GM19467 (cell line): ENCODE results near the gene NDUFAF7.
A peak's percentile ranks its signal among the peaks of the same experiment; 100 is the strongest.
"Not testable (repeated sequence)": the region's sequence is repeated elsewhere in the genome, so short reads cannot be mapped to it uniquely, and the experiment has no call there.

ENCODE experiments used
- ATAC-seq: cut with Tn5 transposase; IDR thresholded peaks from one replicate; pipeline ENCODE4 v1.9.1; 2021; ENCODE audit warnings: mild to moderate bottlenecking, moderate library complexity; ENCODE audit not compliant: unreplicated experiment

NDUFAF7 gene

DNA sequence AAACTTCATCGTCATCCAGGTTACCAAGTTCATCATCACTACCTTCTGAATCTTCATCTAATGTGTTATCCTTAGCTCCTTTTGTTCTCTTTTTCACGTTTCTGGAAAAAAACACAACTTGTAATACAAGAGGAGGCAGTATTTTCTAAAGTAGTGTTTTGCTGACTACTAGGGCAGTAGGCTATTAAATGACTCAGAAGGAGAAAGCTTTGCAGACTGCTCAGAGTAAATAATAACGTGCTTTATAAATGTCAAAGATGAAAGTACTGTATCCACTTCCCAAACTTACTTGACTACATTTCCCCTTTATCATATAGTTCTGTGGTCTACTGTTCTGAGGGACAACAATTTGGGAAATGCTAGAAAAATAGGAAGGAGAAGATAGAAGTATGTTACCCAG is 19.5 kb upstream of the NDUFAF7 start:
- no peak for ATAC-seq

DNA sequence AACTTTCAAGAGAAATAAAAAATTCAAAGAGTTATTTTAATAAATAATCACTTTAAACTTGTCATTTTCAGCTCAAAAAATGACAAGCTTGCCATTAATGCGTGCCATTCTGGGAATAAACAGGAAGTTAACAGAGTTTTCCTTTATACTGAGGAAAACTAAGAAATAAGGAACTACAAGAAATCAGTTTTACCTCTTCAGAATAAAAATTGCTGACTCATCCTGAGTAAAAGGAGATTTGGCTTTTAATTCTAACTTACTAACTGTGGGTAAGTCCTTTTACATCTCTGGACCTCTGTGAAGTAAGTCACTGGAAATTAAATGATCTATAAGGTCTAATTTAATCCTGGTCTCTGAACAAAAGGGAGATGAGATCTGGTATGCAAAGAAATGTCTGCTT is 16.2 kb upstream of the NDUFAF7 start:
- no peak for ATAC-seq

DNA sequence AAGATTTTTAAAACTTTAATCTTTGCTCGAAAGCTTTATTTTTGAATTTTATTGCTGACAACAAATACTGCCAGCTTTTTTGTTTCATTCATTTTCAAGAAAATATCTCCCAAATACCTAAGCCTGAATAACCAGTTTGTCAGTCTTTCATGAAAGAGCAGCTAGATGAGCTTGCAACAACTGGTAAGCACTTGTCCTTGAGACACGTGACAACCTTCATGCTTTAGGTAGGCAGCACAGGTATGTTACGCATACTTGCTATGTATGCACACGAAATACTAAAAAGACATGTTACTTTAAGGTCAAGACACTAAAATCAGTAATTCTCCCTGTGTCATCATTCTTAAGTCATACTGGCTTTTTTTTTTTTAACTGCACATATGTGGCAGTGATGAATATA is 12.4 kb upstream of the NDUFAF7 start:
- ATAC-seq, result no peak

DNA sequence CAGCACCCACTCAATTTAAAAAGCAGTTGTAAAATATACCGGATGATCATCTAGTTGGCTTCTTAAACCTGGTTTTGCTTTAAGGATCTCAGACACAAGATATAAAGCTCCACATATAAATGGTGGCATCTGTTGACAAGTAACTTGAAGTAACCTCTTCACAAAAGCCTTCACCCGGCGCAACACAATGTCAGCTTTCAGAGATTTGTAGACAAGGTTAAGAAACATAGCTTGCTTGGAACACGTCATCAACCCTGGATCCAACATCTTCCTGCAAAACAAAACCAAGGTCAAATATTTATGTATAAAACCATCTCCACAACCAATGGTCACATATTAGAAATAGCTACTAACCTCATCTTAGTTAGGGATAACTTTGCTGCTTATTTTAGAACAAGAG is 8.3 kb upstream of the NDUFAF7 start:
- ATAC-seq, result no peak

DNA sequence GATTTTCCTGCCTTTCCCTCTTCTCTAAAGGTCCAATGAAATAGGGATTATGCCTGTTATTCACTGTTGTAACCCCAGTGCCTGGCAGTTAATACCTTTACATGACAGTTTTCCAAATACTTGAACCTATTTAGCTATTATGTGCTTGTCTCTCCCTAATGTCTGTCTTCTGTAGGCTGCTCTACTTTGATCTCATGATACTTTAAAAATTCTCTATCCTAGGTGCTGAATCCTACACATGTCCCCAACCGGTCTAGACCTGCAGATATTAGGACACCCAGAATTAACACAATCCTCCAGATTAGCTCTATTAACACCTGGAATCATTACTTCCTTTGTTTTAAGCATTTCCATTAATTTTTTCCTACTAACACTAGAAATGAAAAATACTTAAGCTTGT is 7.4 kb upstream of the NDUFAF7 start:
- no peak for ATAC-seq

- not testable (repeated sequence) for ATAC-seq
Observed at GRCh38 chr2:37225129-37225528, 6.3 kb upstream of the NDUFAF7 start.

DNA sequence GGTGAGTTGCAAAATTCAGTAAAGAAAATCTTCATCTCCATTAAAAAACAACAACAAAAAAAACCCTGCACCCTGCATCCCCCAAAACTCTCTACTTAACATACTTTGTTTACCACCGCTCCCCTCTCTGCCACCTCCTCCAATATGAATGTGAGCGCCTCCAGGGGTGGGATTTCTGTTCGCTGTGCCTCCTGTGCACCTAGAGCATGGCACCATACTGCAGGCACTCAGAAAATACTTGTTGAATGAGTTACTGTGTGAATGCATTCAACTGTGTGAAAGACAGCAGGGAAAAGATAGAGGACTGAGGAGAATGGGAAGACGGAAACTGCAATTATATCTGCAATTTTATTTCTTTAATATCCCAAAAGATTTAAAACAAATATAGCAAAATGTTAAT is 4.6 kb upstream of the NDUFAF7 start:
- ATAC-seq, result no peak

DNA sequence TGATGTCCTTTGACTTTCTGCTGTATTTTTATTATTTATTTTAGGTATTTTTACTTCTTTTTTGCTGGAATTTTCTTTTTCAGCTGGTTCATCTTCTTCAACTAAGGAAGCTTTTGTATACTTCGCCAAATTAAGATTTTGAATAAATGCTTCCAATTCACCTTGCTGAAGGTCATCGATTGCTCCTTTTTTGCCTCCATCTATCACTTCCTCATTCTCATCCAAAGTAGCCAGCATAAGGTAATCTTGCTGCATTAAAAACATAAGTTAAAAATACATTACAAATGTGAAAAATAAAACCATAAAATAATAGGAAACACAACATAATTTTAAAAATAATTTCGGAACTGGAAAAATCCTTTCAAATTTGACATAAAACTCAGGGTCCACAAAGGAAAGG is 2.7 kb upstream of the NDUFAF7 start:
- no peak for ATAC-seq

DNA sequence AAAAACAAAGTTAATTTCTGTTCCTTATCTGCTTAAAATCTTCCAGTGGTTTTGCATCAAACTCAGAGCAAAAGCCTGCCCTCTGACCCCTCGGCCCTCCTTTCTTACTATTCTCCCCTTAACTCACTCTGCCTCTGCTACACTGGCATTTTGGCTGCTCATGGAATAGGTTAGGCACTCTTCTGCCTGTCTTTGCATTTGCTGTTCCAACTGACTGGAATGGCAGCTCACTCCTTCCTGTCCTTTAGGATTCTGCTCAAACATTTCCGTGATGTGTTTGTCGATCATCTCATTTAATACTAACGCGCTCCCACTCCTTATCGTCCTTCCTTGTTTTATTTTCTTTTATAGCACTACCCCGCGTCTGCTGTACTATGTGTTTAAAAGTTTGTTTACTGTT is 877 bp upstream of the NDUFAF7 start:
- ATAC-seq, result no peak

GRCh38 chr2:37232131-37232933 is 874 bp downstream of the NDUFAF7 start:
- ATAC-seq, result no peak

DNA sequence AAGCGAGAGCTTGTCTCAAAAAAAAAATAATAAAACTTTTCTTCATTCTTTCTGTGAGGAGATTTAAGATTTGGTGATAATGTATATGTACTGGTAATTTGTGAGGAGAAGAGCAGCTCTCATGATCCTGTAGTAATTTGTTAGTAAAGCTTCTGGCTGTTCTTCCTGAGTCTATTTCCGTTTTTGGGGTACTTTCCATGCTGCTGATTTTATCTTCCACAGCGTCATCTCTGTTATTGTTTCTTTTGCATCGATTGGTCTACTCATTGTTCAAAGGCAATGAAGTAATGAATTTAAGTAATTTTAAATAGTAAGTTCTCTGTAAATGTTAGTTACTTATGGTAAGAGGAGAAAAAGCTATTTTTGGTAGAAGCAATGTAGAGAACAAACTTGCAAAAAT is 12.0 kb downstream of the NDUFAF7 start:
- ATAC-seq, result no peak

DNA sequence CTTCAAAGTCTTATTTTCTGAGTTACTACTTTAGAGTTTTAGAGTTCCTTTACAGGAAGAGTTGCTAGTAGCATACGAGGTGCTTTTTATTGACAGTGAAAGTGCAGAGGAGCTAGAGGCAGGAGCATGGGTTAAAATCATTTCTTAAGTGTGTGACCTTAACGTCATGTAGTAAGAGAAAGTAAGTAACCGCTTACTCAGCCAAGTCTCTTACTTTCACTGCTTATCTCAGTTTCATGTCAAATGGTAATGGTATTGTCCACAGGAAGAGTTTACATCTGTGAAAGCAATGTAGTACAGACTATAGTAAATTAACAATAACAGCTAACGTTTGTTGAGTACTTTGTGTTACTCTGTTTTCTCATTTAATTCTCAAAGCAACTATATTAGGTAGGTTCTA is 12.6 kb downstream of the NDUFAF7 start:
- ATAC-seq, result peak; percentile 81

GRCh38 chr2:37244755-37245154 is 13.3 kb downstream of the NDUFAF7 start:
- ATAC-seq, result no peak

DNA sequence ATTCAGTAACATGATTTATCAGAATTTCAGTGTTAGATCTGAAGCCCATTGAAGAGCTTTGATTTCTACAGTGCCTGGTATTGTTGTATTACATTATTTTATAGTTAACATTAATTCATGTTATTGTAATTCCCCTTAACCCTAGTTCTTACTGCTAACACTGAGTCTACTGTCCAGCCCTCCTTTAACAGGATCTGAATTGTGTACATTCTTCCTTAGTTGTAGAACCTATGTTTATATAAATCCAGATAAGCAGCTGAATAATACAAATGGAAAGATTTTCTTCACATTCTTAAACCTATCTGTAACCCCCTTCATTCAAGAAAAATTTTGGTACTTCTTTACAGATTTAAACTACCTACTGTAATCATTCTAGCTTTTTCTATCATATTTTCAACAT is 14.7 kb downstream of the NDUFAF7 start:
- ATAC-seq, result no peak

DNA sequence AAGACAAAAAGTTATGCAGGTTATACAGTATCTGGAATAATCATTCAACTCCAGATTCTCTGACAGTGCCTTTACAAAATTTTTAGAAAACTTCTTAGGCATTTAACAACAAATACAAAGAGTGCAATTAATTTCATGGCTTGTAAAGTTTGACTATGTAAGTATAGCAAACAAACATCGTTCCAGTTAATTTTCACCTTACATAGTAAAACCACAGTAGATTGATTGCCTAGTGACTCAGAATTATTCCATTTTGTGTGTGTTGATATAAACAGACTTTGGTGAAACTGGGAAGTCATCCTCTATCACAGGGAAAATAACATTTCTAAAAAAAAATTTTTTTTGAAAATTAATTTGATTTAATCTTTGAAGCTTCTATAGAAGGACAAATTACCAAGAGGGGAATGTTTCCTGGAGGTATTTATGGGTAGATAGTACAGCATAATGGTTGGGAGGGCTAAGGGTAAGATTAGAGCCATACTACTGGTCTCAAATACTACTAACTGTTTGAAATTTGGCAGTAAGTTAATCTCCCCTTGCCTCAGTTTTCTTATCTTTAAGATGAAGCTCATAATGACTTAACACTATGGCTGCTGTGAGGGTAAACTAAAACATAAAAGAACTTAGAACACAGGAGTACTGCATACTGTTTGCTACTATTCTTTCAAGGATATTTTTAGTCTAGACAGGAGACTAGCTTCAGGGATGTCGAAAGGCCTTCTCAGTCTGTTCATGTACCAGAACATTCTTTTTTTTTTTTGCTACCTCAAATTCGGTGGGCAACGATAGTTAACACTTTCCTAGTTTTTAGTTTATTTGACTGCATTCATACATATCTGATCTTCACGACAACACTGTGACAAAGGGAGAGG is 19.6 kb downstream of the NDUFAF7 start:
- ATAC-seq, result no peak

- no peak for ATAC-seq
Observed at GRCh38 chr2:37262522-37262921, 31.1 kb downstream of the NDUFAF7 start.

GRCh38 chr2:37263839-37264238 is 32.4 kb downstream of the NDUFAF7 start:
- ATAC-seq, result no peak

GRCh38 chr2:37267685-37268084 is 36.2 kb downstream of the NDUFAF7 start:
- no peak for ATAC-seq

DNA sequence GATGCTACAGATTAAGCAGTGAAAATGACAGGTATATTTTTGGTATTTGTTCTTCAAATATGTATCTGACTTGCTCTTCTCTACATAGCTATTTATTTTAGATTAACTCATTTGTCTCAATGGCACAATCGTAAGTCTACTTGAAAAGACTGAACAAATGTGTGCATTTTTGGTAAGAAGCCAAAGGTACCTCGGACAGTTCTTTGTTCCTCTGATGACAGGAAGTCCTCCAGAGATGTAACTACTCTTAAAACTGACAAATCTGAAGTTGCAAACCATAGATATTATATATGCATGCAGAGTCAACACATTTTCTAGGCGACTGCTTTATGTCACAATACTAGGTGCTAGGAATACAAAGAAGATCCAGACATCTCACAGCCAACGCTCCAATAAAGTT is 36.7 kb downstream of the NDUFAF7 start:
- no peak for ATAC-seq

DNA sequence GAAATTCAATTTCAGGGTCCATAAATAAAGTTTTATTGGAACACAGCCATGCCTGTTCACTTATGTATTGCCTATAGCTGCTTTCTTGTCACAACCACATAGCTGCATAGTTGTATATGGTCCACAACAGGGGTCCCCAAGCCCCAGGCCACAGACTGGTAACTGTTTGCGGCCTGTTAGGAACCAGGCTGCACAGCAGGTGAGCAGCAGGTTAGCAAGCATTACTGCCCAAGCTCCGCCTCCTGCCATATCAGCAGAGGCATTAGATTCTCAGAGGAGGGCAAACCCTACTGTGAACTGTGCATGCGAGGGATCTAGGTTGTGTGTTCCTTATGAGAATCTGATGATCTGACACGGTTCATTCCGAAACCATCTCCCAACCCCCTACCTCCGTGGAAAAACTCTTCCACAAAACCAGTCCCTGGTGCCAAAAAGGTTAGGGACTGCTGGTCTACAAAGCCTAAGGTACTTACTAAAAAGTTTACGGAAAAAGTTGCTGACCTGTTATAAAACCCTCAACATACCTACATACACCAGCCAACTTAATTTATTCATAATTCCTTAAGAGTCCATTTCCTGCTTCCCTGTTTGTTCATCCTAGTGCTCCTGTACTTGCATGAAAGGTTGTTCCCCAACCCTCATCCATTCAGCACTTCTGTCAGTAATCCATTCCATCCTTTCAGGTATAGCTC is 40.1 kb downstream of the NDUFAF7 start:
- ATAC-seq, result no peak

DNA sequence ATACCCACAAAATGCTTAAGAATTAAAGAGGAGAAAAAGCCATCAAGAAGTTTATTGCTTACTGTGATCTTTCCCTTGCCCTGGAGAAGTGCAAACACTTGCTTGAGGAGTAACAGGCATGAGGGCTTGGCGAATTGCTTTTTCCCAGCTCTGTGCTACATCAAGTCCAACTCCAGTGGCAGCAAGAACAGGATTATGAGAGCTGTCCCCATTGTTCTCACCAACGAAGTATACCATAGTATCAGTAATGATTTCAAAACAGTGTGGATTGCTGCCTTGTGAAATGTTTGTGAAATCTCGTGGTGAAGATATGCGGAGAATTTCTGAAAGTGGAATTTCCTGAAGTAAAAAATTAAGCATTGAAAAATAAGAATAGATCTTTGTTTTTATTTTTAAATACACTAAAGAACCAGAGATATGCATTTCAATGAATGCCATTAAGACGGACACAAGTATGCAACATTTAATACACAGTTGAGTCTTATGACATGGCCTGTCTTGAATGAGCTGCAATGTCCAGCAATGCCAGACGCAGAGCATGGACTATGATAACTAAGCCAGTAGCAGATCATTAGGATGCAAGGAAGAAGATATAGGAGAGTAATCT is 43.0 kb downstream of the NDUFAF7 start:
- ATAC-seq, result no peak
